GM18511 (cell line): ENCODE data around the gene APH1B.

Experiments used
- ATAC-seq: cut with Tn5 transposase; IDR thresholded peaks from one replicate; pipeline ENCODE4 v1.9.1; 2021; ENCODE audit warnings: mild to moderate bottlenecking, moderate library complexity; ENCODE audit not compliant: unreplicated experiment

Gene APH1B

DNA sequence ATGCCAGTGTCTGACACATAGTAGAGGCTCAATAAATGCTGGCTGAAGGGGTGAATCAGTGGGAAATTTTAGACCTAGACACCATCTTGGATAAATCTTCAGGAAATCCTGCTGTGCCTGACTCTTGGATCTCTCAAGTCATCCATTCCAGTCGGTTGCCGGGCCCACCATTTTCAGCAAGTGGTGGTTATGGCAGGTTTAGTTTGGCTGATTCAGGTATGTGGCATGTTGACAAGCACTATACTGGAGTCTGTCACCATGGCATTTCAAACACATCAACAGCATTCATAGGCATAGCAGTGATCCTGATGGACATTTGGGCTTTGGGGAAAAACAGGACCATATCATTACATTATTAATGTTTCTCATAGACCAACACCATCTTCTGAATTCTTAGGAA lies 25.7 kb upstream of the APH1B start:
- ATAC-seq, result no peak

DNA sequence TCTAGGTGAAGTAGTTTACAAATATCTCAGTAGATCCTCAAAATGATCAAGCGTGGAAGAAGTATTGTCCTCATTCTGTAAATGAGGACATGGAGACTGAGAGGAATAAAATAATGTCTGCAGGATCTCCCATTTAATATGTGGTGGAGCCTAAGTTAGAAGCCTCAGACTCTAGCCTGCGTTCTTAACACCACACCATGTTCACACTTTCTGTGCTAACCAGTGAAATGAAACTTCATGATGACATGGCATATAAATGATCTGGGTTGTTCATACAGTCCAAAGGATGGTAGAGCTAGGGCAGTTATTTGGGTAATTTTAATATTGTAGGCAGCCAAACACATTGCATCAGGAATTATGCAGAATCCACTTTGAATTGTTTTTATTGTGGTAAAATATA lies 25.1 kb upstream of the APH1B start:
- ATAC-seq, result no peak

DNA sequence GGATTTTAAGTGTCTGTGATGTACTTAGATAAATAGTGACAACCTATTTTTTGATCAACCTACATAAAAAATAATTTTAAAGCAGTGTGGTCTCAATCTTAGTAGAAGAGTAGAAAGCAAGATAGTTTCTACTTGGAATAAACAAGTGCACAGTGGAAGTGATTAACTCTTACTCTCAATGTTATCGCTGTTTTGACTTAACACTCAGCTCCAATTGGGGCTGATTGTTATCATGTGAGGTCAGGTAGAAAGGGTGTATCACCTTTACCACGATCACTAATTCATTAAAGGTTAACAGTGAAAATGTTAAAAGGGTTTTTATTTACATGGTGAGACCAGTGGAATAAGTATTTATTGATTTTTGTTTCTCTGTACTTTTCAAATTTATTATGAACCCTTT lies 22.4 kb upstream of the APH1B start:
- no peak for ATAC-seq

DNA sequence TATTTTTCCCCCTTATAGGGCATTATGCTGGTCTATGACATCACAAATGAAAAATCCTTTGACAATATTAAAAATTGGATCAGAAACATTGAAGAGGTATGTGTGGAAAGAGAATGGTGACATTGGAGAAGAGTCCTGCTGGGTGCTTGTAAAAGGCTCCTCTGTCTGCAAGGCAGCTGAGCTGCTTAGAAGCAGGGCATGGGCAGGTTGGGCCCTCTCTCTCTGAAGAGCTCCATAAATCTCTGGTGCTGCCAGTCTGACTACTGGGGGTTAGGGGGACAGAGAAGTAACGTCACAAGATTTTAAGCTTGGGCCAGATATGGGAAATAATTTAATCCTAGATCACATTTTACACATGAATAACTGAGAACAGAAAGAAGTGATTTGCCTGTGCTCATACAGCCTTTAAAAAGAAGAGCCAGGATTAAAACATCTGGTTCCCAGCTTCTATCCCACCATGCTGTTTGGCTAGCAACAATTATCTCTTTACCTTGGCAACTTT lies 21.9 kb upstream of the APH1B start:
- ATAC-seq, result no peak

DNA sequence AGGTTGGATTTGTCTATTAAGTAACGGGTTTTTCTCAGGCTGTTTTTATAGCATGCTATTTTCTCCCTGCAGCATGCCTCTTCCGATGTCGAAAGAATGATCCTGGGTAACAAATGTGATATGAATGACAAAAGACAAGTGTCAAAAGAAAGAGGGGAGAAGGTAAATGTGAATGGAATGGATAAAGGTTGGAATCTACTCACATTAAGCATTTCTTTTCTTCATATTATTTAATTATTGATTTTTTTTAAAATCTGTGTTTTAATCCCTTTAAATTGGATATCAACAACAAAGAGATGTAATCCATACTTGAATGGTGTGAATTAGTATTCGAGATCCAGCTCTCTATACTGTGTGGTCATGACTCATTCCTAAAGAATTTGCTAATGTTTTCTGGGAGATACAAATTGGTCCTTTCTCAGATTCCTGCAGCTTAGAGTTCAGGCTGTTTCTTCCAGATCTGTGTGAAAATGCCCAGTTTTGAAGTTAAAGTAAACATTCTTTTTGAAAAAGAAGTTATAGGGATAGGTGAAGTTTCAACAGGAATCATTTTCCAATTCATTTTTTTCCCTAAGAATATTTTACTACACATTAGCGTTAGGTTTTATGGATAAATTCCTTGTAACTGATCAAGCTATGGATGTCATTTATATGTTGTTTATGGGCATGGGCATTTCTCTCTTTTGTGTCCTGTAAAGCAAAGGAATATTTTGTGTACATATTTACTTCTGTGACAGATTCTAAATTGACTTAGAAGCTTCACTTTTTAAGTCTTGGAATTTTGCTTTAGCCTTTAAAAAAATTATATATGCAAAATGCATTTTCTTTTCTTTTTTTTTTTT lies 20.8 kb upstream of the APH1B start:
- ATAC-seq, result no peak

DNA sequence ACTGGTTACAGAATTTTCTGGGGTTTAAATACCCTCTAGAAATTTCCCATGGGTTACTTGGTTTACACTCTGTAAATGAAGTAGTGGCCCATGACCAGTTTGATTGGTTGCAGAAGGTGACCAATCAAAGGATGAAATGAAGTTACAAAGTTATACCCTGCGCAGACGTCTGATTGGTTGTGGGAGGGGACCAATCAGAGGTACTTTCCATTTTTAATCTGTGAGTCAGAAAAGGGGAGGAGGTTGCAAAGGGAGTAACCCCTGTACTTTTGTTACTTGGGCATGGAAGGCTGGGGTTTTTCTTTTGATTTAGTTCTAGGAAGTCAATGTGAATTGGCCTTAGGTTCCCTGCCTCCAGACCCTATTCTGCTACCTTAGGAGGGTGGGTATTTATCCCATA lies 18.7 kb upstream of the APH1B start:
- no peak for ATAC-seq

DNA sequence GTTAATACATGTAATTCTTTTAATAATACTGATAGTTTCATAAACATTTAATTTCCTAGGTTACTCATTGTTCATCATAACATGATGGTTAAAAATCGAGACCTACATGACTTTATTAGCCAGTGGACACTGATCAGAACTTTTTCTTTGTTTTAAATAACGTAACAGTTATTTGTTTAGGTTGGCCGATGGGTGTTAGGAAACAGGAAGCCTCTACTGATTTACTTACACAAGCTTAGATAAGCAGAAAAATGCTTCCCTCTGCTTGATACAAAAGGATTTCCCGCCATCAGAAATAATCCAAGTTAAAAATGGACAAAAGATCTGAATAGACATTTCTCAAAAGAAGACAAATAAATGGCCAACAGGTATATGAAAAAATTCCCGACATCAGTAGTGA lies 16.6 kb upstream of the APH1B start:
- no peak for ATAC-seq

DNA sequence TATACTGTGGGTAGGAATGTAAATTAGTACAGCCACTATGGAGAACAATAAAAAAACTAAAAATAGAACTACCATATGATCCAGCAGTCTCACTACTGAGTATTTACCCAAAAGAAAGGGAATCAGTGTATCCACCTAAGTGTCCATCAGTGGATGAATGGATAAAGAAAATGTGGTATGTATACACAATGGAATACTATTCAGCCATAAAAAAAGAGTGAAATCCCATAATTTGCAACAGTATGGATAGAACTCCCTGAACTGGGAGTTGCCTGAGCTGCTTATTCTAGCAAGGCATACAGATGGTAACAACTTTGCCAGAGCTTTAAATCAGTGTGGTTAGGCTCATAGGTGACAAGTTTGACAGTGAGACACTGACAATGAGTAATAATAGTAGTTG lies 16.1 kb upstream of the APH1B start:
- ATAC-seq, result no peak

DNA sequence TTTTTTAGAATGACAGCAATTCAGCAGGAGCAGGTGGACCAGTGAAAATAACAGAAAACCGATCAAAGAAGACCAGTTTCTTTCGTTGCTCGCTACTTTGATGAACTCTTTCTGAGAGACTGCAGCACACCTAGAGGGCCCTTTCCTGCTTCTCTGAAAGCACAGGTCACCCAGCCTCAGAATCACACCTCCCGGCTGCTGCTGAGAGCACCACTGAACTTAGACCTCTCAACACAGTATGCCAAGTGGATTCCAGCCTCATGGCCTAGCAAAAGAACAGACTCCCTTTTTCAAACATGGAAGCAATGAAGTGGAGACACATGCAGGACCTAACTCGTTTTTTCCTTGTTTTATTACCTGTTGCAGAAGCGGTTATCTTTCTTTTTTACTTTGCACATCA lies 13.9 kb upstream of the APH1B start:
- no peak for ATAC-seq

DNA sequence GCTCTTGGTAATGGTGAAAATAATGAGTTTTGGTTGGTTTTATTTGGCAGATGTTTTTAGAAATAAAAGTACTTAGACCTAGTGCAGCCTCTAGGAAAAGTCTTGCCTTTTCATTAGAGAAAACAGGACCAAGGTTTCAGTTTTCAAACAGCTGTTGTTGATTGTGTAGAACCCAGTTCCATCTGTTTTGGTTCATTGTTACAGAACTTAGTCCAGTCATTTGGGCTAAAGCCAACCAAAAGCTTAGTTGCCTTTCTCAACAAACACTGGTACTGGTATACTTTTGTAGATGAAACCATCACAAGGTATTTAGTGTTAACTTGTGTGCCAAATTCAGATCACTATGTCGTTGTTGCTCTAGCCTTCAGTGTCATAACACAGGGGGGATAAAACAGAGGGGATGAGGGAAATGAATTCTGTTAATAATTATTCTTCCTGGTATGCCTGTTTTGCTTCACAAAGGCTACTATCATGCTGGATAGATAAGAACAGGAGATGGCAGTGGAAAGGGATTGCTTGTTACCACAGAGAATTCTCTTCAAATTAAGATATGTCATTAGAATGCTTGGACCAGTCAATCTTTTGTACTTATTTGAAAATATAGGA lies 12.6 kb upstream of the APH1B start:
- ATAC-seq, result no peak

DNA sequence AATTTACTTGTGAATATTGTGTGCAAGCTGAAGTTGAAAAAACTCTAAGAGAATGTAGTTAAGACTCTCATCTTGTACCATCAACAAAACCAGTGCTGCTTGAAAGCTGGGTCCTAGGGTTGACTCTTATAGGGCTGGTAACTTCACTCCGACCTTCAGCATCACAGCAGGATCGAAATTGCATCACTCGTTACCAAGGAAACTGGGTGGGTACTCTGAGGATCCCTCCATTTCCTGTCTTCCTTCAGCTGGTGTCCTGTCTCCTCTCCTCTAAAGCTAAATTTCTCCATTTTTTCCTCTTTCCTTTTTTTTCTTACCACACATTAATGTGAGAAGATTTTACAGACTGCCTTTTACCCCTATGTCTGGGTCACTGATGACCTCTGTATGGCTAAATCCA lies 3.0 kb upstream of the APH1B start:
- ATAC-seq, result no peak

DNA sequence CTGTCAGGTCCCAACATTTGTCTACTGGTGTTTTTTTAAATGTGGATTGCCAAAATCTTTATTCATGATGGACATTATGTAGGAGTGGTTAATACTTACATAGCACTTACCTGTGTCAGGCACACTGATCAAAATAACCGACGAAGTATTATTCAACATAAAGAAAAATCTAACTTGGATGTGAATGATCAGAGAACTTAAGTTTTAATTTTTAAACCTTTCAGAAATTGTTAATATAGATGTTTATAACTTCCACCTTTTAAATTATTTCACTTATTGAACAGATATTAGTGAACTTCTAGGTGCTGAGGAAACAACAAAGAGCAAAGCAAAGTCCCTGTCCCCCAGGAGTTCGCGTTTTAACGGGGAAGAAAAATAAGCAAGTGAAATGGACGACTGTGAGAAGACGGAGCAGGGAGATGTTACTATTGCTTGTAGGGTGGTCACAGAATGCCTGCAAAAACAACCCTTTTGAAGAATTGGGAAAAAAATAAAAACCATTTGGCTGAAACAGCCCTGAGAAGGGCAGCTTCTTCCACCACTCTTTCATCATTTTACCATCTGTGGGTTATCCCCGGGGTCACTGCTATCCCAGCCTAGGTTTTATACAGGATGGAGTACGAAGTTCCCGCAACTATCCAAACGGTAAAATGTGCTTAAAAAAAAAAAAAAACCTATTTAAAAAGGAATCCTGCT lies 915 bp upstream of the APH1B start:
- peak; percentile 12 for ATAC-seq

DNA sequence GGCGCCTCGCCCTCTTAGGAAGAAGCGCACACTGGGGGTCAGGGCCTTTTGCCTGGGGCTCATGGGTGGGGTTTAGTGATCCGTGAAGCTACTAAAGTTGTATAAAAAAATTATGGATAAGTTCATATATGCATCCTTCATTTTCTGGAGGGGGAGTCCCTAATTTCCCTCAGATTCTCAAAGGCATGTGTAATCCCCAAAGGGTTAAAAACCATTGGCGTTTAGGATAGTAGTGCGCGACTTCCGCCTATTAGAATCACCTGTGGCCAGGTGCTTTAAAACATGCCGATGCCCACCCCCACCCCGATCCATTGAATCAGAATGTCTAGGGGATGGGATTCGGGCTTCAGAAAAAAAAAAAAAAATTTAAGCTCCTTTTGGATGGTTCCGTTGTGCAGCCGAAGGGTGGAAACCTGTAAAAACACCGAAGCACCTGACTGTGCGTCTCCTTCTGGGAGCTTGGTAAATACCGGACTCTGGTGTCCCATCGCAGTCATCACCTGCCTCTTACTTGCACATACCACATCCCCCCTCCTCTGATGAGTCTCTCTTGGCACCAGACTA lies 570 bp downstream of the APH1B start:
- peak; percentile 20 for ATAC-seq

DNA sequence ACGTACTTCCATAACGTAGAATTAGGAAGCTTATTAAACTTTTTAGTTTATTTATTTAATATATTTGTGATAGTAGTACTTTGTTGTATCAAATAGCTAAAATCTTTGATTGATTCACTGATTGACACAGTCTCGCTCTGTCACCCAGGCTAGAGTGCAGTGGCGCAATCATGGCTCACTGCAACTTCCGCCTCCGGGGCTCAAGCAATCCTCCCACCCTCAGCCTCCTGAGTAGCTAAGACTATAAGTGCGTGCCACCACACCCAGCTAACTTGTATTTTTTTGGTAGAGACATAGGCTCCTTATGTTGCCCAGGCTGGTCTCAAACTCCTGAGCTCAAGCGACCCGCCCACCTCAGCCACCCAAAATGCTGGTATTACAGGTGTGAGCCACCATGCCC lies 5.7 kb downstream of the APH1B start:
- ATAC-seq, result no peak

DNA sequence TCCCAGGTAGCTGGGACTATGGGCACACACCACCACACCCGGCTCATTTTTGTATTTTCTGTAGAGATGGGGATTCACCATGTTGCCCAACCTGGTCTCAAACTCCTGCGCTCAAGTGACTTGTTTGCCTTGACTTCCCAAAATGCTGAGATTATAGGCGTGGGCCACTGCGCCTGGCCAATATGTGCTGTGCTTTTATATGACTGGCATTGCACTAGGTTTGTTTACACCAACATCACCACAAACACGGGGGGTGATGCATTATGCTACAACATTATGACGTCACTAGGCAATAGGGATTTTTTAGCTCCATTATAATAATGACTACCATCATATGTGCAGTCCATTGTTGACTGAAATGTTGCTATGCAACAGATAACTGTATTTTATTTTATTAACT lies 6.9 kb downstream of the APH1B start:
- ATAC-seq, result no peak

DNA sequence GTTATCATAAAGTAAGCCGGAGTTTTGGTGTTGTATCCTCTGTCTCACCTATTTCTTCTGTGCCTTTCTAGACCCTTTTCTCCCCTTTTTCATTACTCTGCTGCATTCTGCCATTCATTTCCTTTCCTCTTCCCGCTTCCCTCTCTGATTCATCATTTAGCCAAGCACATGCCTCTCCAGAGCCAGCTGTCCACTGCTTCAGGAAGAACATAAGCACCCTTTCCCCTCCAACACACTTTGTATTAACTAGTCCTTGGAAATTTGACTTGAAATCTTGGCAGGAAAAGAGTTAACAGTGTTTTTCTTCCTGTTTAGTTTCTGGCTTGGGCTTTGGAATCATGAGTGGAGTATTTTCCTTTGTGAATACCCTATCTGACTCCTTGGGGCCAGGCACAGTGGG lies 9.7 kb downstream of the APH1B start:
- ATAC-seq, result no peak

DNA sequence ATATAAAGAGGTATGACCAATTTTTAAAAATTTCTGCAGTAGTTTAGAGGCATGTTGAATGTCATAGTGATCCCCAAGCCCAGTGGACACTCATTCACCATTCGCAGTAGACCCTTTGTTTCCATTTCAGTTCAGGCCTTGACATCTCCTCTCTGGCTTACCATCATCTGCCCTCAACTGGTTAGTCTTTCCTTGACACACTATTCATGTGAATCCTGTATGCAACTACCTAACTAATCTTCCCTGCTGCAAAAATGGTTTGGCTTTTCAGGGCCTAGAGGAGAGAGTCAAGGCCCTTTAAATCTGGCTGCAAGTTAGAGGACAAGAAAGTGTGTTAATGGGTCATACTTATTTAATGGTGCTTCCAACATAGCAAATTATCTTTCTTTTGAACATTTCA lies 10.9 kb downstream of the APH1B start:
- ATAC-seq, result no peak

DNA sequence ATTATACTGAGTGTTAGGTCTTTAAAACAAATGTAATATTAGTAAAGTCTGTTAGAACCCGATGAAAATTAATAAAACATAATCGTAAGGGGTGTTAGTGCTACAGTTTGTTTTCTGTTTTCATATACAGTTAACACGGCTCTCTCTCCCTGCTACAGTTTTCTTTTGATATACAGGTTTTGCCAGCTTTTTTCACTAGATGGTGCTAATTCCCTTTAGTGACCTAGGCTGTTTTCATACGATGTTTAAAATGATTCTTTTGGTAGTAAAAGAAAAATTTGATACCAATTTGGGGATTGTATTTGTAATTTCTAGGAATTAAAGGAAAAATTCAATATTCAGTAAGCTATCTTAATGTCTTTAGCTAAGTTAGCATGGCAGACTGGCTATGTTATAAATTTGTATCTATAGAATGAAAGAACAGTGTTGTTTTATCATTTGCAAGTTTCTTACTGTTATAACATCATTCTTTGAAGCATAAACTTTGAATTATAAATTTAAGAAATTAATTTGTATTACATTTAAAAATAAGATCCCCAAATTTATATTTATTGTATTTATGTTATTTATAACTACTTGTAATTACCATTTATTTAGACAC lies 11.5 kb downstream of the APH1B start:
- ATAC-seq, result no peak

DNA sequence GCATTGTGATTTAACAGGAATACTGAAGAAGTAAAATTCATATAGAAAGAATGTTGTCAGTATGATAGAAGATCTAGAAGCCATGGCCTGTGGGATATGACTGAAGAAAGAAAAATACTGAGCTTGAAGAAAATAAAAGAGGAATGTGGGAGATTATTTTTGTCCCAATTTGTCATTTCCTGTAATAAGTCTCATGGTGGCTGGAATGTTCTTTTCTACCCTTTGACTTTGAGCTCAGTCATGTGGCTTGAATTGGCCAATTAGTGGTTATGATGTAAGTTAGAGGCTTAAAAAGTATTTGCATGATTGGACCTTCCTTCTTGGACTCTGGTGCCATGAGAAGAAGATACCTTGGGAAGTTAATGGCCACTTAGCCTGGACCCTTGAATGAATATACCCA lies 14.1 kb downstream of the APH1B start:
- no peak for ATAC-seq

DNA sequence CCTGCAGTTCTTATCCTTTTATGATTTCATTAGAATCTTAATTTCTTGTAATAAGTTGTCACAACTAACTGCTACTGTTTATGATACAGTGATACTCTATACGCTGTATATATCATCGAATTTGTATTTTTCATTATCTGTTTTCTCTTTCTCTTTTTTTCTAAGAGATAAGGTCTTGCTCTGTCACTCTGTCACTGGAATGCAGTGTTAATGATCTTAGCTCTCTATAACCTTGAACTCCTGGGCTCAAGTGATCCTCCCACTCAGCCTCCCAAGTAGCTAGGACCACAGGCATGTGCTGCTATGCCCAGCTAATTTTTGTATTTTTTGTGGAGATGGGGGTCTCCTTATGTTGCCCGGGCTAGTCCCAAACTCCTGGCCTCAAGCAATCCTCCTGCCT lies 14.8 kb downstream of the APH1B start:
- no peak for ATAC-seq

DNA sequence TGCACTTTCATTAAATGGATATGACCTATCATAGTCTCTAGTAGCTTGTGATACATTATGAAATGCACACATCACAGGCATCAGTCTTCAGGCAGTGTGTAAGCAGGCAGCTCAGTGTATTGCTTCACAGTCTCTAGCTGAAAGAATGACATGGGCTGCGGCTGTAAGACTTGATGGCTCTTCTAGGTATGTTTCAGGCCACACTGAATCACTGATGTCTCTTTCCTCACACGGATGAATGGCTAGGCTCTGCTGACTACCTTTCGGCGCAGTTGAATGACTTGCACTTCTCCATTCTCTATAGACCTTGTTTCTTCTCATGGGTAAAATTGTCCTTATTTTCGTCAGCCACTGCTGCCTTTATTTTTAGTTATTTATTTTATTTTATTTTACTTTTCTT lies 15.4 kb downstream of the APH1B start:
- no peak for ATAC-seq
